Pons (tissue), 1 donor: ENCODE measurements around the gene IGSF21.

Experiments used
- DNase-seq: peaks from one replicate; pipeline ENCODE4 v3.0.0-alpha.2; 2016; ENCODE audit warnings: low spot score

IGSF21 gene

DNA sequence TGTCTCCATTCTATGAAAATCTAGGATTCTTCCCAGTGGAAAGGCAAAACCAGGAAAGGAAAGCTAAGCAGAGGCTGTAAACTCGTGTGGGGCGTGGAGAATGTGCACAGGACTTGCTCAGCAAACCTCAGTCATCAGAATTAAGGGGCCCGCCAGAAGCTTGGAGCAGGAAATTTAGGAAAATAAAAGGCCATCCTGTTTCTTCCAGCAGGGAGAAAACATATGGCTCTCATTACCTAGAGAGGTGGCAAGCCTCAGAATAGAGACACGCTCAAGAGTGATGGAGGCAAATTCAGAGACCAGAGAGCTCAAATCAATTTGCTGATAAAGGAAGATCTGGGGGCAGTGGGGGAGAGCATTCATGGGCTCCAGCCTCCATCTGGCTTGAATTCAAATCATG lies 221.2 kb downstream of the IGSF21 start:
- no peak for DNase-seq

GRCh38 chr1:18329469-18330253 lies 222.1 kb downstream of the IGSF21 start:
- no peak for DNase-seq

GRCh38 chr1:18332576-18332975 lies 225.0 kb downstream of the IGSF21 start:
- no peak for DNase-seq

DNA sequence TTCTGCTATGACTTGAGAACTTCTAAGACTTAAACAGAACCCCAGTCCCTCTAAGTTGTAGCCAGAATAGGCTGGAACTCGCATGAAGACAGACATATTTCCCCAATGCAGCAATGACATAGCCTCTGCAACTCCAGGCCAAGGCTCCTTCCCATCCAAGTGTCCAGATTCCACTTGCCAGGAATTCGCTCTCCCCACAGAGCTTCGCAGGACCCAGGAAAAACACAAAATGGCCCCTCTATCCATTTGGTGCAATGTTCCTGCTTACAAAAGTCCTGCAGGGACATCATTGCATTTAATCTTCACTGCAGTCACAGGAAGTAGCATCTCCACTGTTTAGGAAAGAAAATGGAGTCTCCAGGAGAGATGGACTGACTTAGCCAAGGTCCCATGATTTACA lies 225.6 kb downstream of the IGSF21 start:
- no peak for DNase-seq

GRCh38 chr1:18336801-18337200 lies 229.2 kb downstream of the IGSF21 start:
- no peak for DNase-seq

- DNase-seq = no peak
These were observed 230.2 kb downstream of the IGSF21 start for GRCh38 chr1:18337757-18338156.

DNA sequence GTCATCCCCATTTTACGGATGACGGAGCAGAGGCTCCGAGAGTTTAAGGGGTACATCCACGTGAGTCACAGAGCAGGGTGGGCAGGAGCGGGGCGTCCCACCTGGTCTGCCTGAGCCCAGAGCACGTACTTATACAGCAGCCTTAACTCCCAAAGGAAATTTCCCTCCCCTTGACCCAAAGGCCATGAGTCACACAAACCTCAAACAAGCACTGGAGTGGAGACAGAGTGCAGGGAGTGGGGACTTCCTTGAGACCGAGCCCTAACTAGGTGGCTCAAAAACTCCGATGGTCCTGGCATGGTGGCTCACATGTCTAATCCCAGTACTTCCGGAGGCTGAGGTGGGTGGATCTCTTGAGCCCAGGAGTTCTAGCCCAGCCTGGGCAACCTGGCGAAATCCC lies 231.6 kb downstream of the IGSF21 start:
- no peak for DNase-seq

DNA sequence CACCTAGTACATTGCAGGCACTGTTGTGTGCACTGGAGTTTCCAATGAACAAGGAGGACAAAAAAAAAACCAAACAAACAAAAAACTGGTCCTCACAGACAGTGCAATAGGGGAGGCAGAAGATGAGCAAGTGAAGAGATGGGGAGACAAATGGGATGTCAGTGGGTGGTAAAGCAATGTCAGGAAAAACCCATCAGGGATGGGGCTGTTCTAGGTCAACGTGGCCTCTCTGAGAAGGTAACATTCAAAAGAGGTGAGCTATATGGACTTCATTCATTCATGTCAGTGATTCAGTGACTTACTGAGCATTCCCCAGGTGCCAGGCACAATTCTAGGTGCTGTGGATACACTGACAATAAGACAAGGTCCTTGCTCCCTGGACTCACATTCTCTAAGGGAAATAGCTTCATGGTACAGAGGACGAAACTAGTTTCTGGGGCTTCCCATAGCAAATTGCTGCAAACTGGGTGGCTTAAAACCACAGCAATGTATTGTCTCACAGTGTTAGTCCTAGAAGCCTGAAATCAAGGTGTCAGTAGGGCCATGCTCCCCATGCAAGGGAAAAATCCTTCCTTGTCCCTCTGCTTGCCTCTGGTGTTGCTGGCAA lies 232.7 kb downstream of the IGSF21 start:
- DNase-seq = no peak

DNA sequence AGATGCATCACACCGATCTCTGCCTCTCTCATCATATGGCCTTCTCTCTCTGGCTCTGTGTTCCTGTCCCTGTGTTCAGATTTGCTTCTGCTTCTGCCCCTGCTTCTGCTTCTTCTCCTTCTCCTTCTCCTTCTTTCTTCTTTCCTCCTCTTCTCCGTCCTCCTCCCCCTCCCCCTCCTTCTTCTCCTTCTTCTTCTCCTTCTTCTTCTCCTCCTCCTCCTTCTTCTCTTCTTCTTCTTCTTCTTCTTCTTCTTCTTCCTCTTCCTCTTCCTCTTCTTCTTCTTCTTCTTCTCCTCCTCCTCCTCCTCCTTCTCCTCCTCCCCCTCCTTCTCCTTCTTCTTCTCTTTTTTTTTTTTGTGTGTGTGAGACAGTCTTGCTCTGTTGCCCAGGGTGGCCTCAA lies 233.2 kb downstream of the IGSF21 start:
- DNase-seq = no peak

DNA sequence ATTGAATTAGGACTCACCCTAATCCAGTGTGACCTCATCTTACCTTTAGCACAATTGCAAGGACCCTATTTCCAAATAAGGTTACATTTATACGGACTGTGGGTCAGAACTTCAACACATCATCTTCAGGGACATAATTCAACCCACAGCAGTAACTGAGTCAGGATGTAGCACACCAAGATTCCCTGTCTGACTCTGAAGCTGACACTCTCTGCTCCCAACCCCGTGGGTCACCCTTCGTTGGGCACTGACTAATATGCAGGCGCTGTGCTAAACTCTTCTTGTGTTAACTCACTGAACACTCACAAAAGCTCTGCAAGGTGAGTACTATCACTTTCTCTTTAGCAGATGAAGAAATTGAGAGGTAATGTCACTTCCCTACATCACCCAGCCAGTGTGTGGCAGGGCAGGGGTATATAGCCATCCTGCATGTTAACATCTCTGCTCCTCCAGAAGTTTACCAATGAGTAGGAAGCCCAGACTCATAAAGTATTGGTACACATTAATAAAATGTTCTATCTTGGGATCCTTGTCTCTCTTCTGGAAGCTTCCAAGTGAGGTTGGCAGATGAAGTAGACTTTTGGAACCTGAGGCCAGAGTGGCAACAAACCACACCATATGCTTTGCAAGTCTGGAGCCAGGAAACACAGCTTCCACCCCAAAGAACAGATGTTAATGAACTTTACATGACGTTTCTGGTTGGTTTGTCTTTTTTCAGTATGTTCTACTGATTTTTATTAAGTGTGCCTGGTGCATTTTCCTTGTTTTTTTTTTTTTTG lies 233.9 kb downstream of the IGSF21 start:
- no peak for DNase-seq

GRCh38 chr1:18342744-18343143 lies 235.1 kb downstream of the IGSF21 start:
- DNase-seq = no peak

GRCh38 chr1:18343581-18343980 lies 236.0 kb downstream of the IGSF21 start:
- DNase-seq = no peak

- no peak for DNase-seq
These were observed 237.2 kb downstream of the IGSF21 start for GRCh38 chr1:18344755-18345154.

GRCh38 chr1:18347559-18347958 lies 240.0 kb downstream of the IGSF21 start:
- DNase-seq = no peak

DNA sequence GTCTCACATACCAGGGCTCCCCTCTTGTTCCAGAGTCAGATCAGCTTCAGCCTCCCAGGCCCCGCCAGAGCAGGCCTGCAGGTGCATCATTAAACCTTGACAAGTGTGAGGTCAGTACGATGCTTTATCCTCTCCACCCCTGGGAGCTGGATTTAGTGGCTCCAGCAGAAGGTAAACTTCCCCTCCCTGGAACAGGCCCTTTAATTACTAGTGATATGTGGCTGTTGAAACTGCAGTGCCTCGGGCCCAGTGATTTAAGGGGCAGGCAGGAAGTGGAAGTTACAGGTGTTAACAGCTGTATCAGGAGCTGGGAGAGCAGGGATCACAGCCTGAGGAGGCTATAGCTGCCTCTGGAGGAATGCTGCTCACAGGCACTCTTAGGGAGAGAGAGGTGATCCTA lies 240.8 kb downstream of the IGSF21 start:
- no peak for DNase-seq

DNA sequence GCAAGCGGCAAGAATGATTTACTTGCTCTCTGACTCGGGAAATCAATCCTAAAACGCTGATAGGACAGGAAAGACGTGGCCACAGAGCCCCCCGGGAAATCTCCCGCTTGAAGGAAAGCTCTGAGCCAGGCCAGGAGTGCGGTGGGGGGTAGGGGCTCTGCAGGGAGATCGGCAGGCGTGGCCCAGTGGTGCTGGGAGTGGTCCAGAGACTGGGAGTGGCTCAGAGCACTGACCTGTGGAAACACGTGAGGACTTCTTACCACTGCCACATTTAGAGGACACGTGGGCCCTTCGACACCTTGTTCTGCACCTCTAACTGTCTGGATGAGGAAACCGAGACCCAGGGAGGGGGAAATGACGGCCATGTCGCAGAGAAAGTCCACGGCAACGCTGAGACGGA lies 243.1 kb downstream of the IGSF21 start:
- DNase-seq = no peak

- DNase-seq = no peak
These were observed 244.1 kb downstream of the IGSF21 start for GRCh38 chr1:18351735-18352134.

DNA sequence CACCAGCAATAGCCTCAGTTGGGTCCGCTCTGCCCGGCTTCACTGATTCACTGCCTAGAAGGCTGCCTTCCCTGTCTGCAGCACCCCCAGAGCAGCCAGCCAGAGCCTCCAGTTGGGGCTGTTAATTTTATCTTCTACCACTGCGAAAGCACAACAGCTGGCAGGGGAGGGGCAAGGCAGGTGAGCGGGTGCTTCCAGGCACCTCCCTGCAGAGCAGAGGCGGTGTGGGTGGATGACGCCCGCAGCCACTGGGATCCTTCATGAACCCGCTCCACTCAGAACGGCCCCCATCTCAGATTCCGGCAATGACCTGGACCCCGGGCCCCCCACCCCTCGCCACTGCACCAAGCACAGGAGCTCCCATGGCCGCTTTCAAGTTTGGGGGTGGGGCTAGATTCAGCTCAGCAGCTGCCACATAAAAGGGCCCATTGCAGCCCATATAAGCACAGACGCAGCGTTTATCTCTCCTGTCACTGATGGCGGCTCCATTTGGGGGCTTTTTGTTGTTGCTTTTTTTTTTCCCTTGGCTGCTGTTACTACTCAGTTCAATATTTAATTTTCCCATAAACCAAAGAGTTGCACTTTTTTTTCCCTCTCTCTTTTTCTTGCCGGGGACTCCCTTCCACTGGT lies 245.2 kb downstream of the IGSF21 start:
- DNase-seq = no peak

DNA sequence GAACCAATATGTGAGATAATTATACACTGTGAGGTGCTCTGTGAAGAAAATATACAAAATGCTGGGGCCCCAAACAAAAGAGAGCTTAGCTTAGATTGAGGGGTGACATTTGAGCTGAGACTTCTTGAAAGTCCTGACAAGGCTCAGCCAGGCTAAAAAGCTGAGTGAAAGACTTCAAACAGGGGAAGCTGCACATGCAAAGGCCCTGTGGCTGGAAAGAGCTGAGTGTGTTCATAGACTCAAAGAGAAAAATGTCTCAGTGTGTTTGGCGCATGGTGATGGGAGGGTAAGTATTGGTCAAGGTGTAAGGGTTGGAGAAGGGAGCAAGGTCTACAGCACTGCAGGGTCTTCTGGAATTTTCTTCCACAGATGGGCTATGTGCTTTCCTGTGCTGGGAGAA lies 245.9 kb downstream of the IGSF21 start:
- DNase-seq = no peak

DNA sequence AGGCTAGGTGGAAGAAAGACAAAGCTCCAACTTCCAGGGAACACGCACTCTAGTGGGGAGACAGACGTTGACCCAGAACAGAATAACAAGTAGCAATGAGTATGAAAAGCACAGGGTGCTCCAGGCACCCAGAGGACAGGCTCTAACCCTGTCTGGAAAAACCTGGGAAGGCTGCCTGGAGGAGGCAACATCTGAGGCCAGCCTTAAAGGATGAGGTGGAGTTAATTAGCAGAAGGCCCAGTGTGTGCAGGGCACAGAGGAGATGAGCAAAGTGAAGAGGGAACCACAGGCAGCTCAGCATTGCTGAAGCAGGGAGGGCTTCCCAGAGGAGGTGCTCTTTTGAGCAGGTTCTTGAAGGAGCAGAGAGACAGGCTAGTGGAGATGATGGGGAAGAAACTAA lies 246.4 kb downstream of the IGSF21 start:
- no peak for DNase-seq

GRCh38 chr1:18354612-18355011 lies 247.0 kb downstream of the IGSF21 start:
- DNase-seq = no peak

DNA sequence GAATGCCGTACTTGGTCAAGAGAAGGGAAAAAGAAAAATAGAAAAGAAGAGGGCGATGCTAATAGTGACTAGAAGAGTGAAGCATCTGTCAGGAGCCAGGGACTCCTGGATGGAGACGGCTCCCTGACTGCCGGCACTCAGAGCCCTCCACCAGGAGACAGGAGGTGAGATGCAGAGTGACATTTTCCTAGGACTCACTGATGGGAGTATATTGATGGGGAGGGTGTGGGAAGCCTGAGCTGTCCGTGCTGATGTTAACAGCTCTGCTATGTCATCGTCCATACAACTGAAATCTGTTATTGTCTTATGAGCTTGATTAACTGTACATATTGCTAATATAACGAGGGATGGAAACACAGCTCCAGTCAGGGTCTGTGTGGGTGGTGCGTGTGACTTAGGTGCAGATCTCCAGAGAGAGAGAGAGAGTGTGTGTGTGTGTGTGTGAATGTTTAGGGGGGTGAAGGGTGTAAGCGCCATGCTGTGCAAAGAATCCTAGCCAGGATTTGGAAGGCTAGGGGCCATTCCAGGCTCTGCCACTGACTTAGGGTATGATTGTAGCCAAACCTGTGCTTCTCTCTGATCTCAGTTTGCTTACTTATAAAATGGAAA lies 250.1 kb downstream of the IGSF21 start:
- no peak for DNase-seq
